Measurements from ENCODE around the gene TMEM266.

TMEM266 gene

DNA sequence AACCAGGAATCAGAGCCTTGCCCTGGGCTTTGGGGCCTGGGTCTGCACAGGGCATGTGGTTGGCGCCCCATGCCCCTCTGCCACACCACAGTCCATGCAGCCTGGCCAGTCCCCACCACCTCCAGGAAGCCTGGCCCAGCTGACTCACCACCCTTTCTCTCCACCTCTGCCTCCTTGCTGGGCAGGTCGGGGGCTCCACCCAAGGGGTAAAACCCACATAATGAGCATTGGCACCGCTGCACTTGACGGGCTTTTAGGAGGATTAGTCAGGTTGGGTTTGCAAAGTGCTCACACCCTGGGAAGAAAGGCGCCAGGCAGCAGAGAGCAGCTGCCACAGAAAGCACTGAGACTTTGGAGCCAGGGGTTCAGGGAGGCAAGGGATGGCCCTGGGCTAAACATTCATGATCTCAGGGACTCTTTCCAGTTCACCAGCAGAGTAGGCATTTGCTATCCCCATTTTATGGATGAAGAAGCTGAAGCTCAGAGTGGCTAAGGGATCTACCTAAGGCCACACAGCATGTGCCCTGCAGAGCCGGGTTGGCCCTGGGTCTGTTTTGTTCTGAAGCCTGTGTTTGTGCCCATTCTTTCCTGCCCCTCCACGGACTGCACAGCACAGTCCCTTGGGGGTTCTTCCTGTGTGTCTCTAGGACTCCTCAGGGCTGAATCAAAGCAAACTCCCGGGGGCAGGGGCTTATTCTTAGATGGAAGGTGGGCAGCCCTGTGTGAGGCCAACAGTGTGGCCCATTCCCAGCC, 138.1 kb downstream of the TMEM266 start:
- no peak for TF ChIP-seq Cebpa-rat (IDR thresholded peaks at IDR 0.05)
- no peak overlapping the region for H3K27ac ChIP-seq
- no peak overlapping the region for H3K9ac ChIP-seq
- no peaks in the 10 kb centered on the region for H3K27me3 ChIP-seq
- no peaks in the 10 kb centered on the region for H3K9me3 ChIP-seq
- no peaks in the 10 kb centered on the region for H3K36me3 ChIP-seq
- H3K4me1 ChIP-seq, result peaks cover 33% of the 10 kb centered on the region
- H3K4me2 ChIP-seq, result no peak overlapping the region
- H4K20me1 ChIP-seq, result no peaks in the 10 kb centered on the region
- no peak overlapping the region for H3K4me3 ChIP-seq

GRCh38 chr15:76198456-76199105, 138.8 kb downstream of the TMEM266 start:
- H3K4me2 ChIP-seq, result no peak overlapping the region
- peaks cover 28% of the 10 kb centered on the region for H3K4me1 ChIP-seq
- H3K9ac ChIP-seq, result no peak overlapping the region
- H3K36me3 ChIP-seq, result no peaks in the 10 kb centered on the region
- H3K27me3 ChIP-seq, result no peaks in the 10 kb centered on the region
- H3K4me3 ChIP-seq, result no peak overlapping the region
- no peak overlapping the region for H3K27ac ChIP-seq
- H3K9me3 ChIP-seq, result no peaks in the 10 kb centered on the region
- TF ChIP-seq Cebpa-rat (IDR thresholded peaks at IDR 0.05), result no peak
- no peaks in the 10 kb centered on the region for H4K20me1 ChIP-seq

- Histone ChIP-seq H3K27ac (no peak overlapping the region), H3K27me3 (no peaks in the 10 kb centered on the region), H3K4me1 (peaks cover 24% of the 10 kb centered on the region), H3K9ac (no peak overlapping the region), H3K4me2 (no peak overlapping the region), H3K9me3 (no peaks in the 10 kb centered on the region), H3K36me3 (no peaks in the 10 kb centered on the region), H3K4me3 (no peak overlapping the region), H4K20me1 (no peaks in the 10 kb centered on the region)
- no peak for TF ChIP-seq Cebpa-rat (IDR thresholded peaks at IDR 0.05)
Observed at GRCh38 chr15:76199106-76200082, 139.6 kb downstream of the TMEM266 start.

DNA sequence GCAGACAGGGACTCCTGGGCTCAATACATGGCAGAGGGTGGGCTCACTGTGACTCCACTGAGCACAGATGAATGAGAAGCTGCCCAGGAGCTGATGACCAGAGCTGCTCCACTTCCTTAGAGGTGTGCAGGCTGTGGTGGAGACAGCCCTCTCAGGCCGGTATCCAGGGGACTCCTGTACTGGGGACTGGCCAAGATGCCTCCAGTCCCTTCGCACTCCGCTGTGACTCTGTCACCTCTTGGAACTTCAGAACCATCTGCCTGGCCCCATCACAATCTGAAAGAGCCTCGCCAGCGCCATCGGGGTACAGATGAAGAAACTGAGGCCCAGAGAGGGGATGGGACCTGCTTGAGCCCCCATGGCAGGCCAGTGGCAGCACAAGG, 140.3 kb downstream of the TMEM266 start:
- TF ChIP-seq Cebpa-rat (IDR thresholded peaks at IDR 0.05), result no peak
- Histone ChIP-seq H3K9me3 (no peaks in the 10 kb centered on the region), H3K27ac (no peak overlapping the region), H3K27me3 (no peaks in the 10 kb centered on the region), H3K4me3 (no peak overlapping the region), H3K4me1 (peaks cover 24% of the 10 kb centered on the region), H3K4me2 (no peak overlapping the region), H3K9ac (no peak overlapping the region), H3K36me3 (no peaks in the 10 kb centered on the region), H4K20me1 (no peaks in the 10 kb centered on the region)

GRCh38 chr15:76200641-76201105, 140.9 kb downstream of the TMEM266 start:
- Histone ChIP-seq H3K4me2 (no peak overlapping the region), H3K9ac (no peak overlapping the region), H3K27me3 (no peaks in the 10 kb centered on the region), H3K4me1 (peaks cover 24% of the 10 kb centered on the region), H3K9me3 (no peaks in the 10 kb centered on the region), H4K20me1 (no peaks in the 10 kb centered on the region), H3K4me3 (no peak overlapping the region), H3K27ac (no peak overlapping the region), H3K36me3 (peaks cover under 1% of the 10 kb centered on the region; the same call in 1 of the 2 replicates)
- no peak for TF ChIP-seq Cebpa-rat (IDR thresholded peaks at IDR 0.05)

GRCh38 chr15:76201536-76202255, 141.9 kb downstream of the TMEM266 start:
- Histone ChIP-seq H3K27ac (no peak overlapping the region), H3K4me1 (peaks cover 18% of the 10 kb centered on the region), H3K9me3 (no peaks in the 10 kb centered on the region), H3K36me3 (peaks cover 11% of the 10 kb centered on the region), H4K20me1 (no peaks in the 10 kb centered on the region), H3K4me3 (no peak overlapping the region), H3K4me2 (no peak overlapping the region), H3K27me3 (no peaks in the 10 kb centered on the region), H3K9ac (no peak overlapping the region)
- TF ChIP-seq Cebpa-rat (IDR thresholded peaks at IDR 0.05), result no peak

DNA sequence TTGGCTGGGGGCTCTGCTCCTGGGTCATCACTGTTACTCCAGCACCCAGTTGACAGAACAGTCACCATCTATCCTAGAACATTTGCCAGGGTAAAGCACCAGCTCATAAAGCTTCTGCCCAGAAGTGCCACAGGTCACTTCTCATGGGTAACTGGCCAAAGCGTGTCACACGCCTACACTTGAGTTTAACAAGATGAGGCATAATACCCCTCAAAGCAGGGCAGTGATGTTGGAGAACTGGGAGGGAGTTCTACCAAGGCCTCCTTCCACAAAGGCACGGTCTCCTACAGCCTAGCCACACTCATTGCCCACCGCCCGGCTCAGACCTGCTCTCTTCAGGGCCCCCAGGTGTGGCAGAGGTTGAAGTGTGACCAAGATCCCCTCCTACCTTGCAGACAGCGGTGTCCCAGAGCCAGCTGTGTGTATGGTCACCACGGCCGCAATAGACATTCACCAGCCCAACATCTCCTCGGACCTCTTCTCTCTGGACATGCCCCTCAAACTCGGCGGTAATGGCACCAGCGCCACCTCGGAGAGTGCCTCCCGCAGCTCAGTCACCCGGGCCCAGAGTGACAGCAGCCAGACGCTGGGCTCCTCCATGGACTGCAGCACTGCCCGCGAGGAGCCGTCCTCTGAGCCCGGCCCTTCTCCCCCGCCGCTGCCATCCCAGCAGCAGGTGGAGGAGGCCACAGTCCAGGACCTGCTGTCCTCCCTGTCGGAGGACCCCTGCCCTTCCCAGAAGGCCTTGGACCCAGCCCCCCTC, 143.7 kb downstream of the TMEM266 start:
- no peaks in the 10 kb centered on the region for H3K27me3 ChIP-seq
- TF ChIP-seq Cebpa-rat (IDR thresholded peaks at IDR 0.05), result no peak
- H3K4me1 ChIP-seq, result no peaks in the 10 kb centered on the region; the same call in 1 of the 2 replicates
- peaks cover 25% of the 10 kb centered on the region for H3K36me3 ChIP-seq
- H4K20me1 ChIP-seq, result no peaks in the 10 kb centered on the region
- H3K9ac ChIP-seq, result no peak overlapping the region
- no peaks in the 10 kb centered on the region for H3K9me3 ChIP-seq
- no peak overlapping the region for H3K27ac ChIP-seq
- no peak overlapping the region for H3K4me3 ChIP-seq
- H3K4me2 ChIP-seq, result no peak overlapping the region

DNA sequence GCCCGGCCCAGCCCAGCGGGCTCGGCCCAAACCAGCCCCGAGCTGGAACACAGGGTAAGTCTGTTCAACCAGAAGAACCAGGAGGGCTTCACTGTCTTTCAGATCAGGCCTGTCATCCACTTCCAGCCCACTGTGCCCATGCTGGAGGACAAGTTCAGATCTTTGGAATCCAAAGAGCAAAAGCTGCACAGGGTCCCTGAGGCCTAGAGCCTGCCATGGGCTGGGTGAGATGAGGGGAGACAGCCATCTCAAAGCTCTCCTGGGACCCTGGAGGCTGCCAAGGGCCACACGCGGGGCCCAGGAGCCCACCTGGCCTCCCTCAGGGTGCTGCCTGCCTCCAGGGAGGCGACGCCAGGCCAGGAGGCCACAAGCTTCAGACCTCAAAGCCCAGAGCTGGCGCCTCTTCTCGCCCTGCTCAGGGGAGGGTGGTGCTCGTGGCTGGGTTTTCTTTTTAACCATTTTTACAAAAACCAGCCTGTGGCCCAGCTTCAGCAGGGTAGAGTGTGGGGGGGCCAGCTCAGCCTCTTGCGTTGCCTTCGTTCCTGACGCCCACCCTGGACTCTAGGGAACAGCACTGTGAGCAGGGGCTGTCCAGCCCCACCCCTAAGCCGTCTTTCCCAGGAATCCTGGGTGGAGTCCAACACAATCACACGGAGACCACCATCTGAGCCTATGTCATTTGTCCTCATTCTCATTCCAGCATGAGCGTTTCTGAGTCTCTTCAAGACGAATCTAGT, 144.5 kb downstream of the TMEM266 start:
- no peaks in the 10 kb centered on the region; the same call in 1 of the 2 replicates for H3K4me1 ChIP-seq
- H3K4me3 ChIP-seq, result no peak overlapping the region
- no peak overlapping the region for H3K9ac ChIP-seq
- no peaks in the 10 kb centered on the region for H4K20me1 ChIP-seq
- H3K36me3 ChIP-seq, result peaks cover 33% of the 10 kb centered on the region
- H3K4me2 ChIP-seq, result no peak overlapping the region; the same call in 1 of the 2 replicates
- TF ChIP-seq Cebpa-rat (IDR thresholded peaks at IDR 0.05), result no peak
- no peaks in the 10 kb centered on the region for H3K27me3 ChIP-seq
- 0 out of 2 replicates have a peak overlapping the region, but pooled peaks have one; percentile 49 for H3K27ac ChIP-seq
- no peaks in the 10 kb centered on the region for H3K9me3 ChIP-seq

Measured in BLaER1 (cell line).